HG02870 (cell line): Measurements from ENCODE around the gene MTARC1.

Experiments
- ATAC-seq: cut with Tn5 transposase; IDR thresholded peaks from one replicate; pipeline ENCODE4 v1.9.1; 2021; ENCODE audit warnings: mild to moderate bottlenecking, moderate library complexity; ENCODE audit not compliant: unreplicated experiment

The MTARC1 gene

GRCh38 chr1:220827445-220828178 lies 40.9 kb downstream of the MTARC1 start:
- ATAC-seq = no peak

- ATAC-seq = no peak
Measured at GRCh38 chr1:220828179-220828490, 41.4 kb downstream of the MTARC1 start.

- no peak for ATAC-seq
Measured at GRCh38 chr1:220828950-220829586, 42.4 kb downstream of the MTARC1 start.

GRCh38 chr1:220833436-220833835 lies 46.7 kb downstream of the MTARC1 start:
- ATAC-seq = no peak

GRCh38 chr1:220834155-220834870 lies 47.6 kb downstream of the MTARC1 start:
- ATAC-seq = no peak
